GM20000 (cell line): ENCODE results near the gene ZNF451.

Experiments used
- DNase-seq: peaks from one replicate; pipeline ENCODE4 v3.0.0; 2012; ENCODE audit warnings: low spot score
- CTCF ChIP-seq: IDR thresholded peaks from 2 replicates; pipeline ENCODE4 v1.5.1; 2012; ENCODE audit warnings: mild to moderate bottlenecking, control low read depth; ENCODE audit errors: extremely low read depth, missing control alignments

The ZNF451 gene

GRCh38 chr6:57193177-57193576 is 103.2 kb downstream of the ZNF451 start:
- no peak for TF ChIP-seq CTCF
- DNase-seq: no peak

- no peak for TF ChIP-seq CTCF
- no peak for DNase-seq
Observed at GRCh38 chr6:57195457-57195856, 105.5 kb downstream of the ZNF451 start.

GRCh38 chr6:57198926-57199636 is 109.1 kb downstream of the ZNF451 start:
- TF ChIP-seq CTCF: no peak
- DNase-seq: no peak

GRCh38 chr6:57201718-57202117 is 111.7 kb downstream of the ZNF451 start:
- DNase-seq: no peak

GRCh38 chr6:57205550-57206328 is 115.8 kb downstream of the ZNF451 start:
- DNase-seq: no peak
- TF ChIP-seq CTCF: no peak

More at GRCh38 chr6:57201718-57202117, 111.7 kb downstream of the ZNF451 start:
- no peak for TF ChIP-seq CTCF

- TF ChIP-seq CTCF: no peak
- no peak for DNase-seq
Observed at GRCh38 chr6:57207141-57207540, 117.2 kb downstream of the ZNF451 start.

GRCh38 chr6:57207872-57208271 is 117.9 kb downstream of the ZNF451 start:
- no peak for DNase-seq
- no peak for TF ChIP-seq CTCF
